Nephron progenitor cell (in vitro differentiated cells): Measurements from ENCODE around the gene TMCO1.
"Not testable (repeated sequence)": the region's sequence is repeated elsewhere in the genome, so short reads cannot be mapped to it uniquely, and the experiment has no call there.

Experiments
- DNase-seq: peaks from one replicate; pipeline ENCODE4 v3.0.0; 2021
- H3K27ac Mint-ChIP-seq: 2 replicates; pipeline ENCODE4 v1.8.0; 2021; ENCODE audit warnings: mild to moderate bottlenecking, moderate library complexity, mixed read lengths
- H3K27me3 Mint-ChIP-seq: 2 replicates; pipeline ENCODE4 v1.8.0; 2021; ENCODE audit warnings: mild to moderate bottlenecking, low read depth, mixed read lengths; ENCODE audit not compliant: poor library complexity
- H3K36me3 Mint-ChIP-seq: 2 replicates; pipeline ENCODE4 v1.8.0; 2021; ENCODE audit warnings: low read depth, mixed read lengths
- H3K4me1 Mint-ChIP-seq: 2 replicates; pipeline ENCODE4 v1.8.0; 2021; ENCODE audit warnings: mixed read lengths
- H3K4me3 Mint-ChIP-seq: 2 replicates; pipeline ENCODE4 v1.8.0; 2021; ENCODE audit warnings: mild to moderate bottlenecking, moderate library complexity, mixed read lengths
- H3K9me3 Mint-ChIP-seq: 2 replicates; pipeline ENCODE4 v1.8.0; 2021; ENCODE audit warnings: mild to moderate bottlenecking, moderate library complexity, mixed read lengths
- TF ChIP-seq, protein P1 (sequence below): fragments of 200-600 bp; sonication (generic); IDR thresholded peaks from 2 replicates; pipeline ENCODE4 v1.5.0; 2021; ENCODE audit warnings: antibody characterized with exemption

TMCO1 gene

DNA sequence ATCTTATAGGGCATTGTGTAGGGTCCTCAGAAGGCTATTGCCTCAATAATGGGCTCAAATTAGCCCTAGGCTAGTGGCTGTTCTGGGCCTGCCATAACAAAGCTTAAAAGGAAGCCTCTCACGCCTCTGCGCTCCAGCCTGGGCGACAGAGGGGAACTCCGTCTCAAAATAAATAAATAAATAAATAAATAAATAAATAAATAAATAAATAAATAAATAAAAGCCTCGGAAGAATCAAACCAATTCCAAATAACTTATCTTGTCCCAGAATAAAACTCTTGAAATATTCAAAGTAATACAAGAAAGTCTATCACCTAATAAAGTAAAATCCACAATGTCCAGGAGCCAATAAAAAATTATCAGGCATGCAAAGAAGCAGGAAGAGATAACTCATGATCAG lies 55.9 kb downstream of the TMCO1 start:
- H3K9me3 Mint-ChIP-seq: peaks cover 7% of the 10 kb centered on the region
- H3K36me3 Mint-ChIP-seq: no peaks in the 10 kb centered on the region
- peaks cover 25% of the 10 kb centered on the region for H3K27me3 Mint-ChIP-seq
- DNase-seq: no peak
- no peak overlapping the region for H3K27ac Mint-ChIP-seq
- H3K4me1 Mint-ChIP-seq: no peaks in the 10 kb centered on the region
- TF ChIP-seq, protein P1, sequence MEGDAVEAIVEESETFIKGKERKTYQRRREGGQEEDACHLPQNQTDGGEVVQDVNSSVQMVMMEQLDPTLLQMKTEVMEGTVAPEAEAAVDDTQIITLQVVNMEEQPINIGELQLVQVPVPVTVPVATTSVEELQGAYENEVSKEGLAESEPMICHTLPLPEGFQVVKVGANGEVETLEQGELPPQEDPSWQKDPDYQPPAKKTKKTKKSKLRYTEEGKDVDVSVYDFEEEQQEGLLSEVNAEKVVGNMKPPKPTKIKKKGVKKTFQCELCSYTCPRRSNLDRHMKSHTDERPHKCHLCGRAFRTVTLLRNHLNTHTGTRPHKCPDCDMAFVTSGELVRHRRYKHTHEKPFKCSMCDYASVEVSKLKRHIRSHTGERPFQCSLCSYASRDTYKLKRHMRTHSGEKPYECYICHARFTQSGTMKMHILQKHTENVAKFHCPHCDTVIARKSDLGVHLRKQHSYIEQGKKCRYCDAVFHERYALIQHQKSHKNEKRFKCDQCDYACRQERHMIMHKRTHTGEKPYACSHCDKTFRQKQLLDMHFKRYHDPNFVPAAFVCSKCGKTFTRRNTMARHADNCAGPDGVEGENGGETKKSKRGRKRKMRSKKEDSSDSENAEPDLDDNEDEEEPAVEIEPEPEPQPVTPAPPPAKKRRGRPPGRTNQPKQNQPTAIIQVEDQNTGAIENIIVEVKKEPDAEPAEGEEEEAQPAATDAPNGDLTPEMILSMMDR: no peak
- H3K4me3 Mint-ChIP-seq: no peak overlapping the region

DNA sequence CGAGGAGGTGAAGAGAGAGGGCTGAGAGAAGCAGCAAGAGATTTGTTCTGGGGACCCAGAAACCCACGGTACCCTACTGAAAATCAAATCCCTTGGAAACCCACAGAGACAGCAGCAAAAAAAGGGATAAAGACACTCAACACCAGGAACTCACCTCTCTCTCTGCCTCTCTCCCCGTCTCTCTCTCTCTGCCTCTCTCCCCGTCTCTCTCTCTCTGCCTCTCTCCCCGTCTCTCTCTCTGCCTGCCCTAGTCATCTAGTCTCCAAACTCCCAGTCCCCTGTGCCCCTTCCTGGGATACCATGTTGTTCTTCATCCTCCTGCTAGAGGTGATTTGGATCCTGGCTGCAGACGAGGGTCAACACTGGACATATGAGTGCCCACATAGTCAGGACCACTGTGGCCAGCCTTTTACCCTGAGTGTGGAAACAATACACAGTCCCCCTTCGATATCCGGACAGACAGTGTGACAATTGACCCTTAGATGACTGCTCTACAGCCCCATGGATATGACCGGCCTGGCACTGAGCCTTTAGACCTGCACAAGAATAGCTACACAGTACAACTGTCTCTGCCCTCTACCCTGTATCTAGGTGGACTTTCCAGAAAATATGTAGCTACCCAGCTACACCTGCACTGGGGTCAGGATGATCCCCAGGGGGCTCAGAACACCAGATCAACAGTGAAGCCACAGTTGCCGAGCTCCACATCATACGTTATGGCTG lies 60.5 kb downstream of the TMCO1 start:
- Mint-ChIP-seq H3K4me1 (no peaks in the 10 kb centered on the region), H3K36me3 (no peaks in the 10 kb centered on the region), H3K9me3 (peaks cover 4% of the 10 kb centered on the region), H3K27ac (no peak overlapping the region), H3K4me3 (no peak overlapping the region), H3K27me3 (peaks cover 34% of the 10 kb centered on the region)
- no peak for DNase-seq
- TF ChIP-seq, protein P1: no peak

DNA sequence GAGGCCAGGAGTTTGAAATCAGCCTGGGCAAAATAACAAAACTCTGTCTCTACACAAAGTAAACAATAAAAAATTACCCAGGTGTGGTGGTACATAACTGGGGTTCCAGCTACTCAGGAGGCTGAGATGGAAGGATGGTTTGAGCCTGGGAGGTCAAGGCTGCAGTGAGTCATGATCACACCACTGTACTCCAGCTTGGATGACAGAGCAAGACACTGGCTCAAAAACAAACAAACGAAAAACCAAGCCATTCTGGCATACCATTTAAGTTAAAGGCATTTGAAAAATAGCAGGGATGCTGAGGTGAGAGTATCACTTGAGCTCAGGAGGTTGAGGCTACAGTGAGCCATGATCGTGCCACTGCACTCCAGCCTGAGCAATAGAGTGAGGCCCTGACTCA lies 65.0 kb downstream of the TMCO1 start:
- TF ChIP-seq, protein P1: no peak

DNA sequence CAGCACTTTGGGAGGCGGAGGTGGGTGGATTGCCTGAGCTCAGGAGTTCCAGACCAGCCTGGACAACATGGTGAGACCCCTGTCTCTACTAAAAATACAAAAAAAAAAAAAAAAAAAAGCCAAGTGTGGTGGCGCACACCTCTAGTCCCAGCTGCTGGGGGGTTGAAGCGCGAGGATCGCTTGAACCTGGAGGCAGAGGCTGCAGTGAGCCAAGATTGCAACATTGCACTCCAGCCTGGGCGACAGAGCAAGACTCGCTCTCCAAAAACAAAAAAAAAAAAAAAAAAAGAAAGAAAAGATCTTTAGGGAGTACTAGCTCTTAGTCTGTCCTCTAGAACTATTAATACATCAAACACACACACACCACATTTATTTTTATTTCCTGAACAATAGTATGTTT lies 66.7 kb downstream of the TMCO1 start:
- H3K36me3 Mint-ChIP-seq, DNase-seq, H3K9me3 Mint-ChIP-seq, H3K27ac Mint-ChIP-seq, H3K4me3 Mint-ChIP-seq: not testable (repeated sequence)
- peaks cover 23% of the 10 kb centered on the region for H3K27me3 Mint-ChIP-seq
- H3K4me1 Mint-ChIP-seq: peaks cover 18% of the 10 kb centered on the region

More for the DNA sequence above, 65.0 kb downstream of the TMCO1 start:
- Mint-ChIP-seq H3K4me1 (peaks cover 3% of the 10 kb centered on the region), H3K27ac (no peak overlapping the region), H3K27me3 (peaks cover 25% of the 10 kb centered on the region), H3K4me3 (no peak overlapping the region), H3K36me3 (no peaks in the 10 kb centered on the region), H3K9me3 (no peaks in the 10 kb centered on the region)
- no peak for DNase-seq

DNA sequence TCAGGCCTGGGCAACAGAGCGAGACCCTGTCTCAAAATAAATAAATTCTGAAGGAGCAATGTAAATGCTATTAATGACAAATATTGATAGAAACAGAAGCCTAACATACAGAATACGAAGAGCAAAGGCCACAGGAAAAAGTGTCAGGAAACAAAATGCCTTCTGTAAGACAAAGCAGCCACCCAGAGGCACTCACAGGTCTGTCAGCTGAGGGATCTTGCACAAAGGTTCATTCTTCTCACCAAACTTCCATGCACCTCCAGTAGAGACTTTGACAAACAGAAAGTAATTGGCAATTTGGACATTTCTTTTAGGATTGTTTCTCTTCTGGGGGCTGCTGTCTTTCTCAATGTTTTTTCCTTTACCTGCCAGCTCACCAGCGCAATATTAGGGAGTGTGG lies 69.1 kb downstream of the TMCO1 start:
- Mint-ChIP-seq H3K36me3 (peaks cover 25% of the 10 kb centered on the region), H3K27ac (no peak overlapping the region)

DNA sequence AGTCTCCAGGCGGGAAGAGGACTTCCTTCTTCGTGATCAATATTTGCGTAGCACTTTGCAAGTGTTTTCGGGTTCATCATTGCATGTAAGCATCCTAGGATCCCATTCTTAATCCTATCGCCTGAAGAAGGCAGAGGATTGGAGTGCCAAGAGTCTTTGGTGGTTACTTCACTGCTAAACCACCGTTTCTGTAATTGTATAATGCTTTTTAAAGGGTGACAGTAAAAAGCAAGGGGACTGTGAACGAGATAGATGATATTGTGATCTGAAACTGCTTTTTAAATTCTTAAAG lies 70.0 kb downstream of the TMCO1 start:
- Mint-ChIP-seq H3K4me3 (peak overlapping the region; percentile 98), H3K27me3 (peaks cover 12% of the 10 kb centered on the region), H3K4me1 (peaks cover 25% of the 10 kb centered on the region), H3K36me3 (peaks cover 34% of the 10 kb centered on the region), H3K9me3 (peaks cover 12% of the 10 kb centered on the region), H3K27ac (peak overlapping the region; percentile 70)
- DNase-seq: no peak
- TF ChIP-seq, protein P1: no peak

More for the DNA sequence above, 69.1 kb downstream of the TMCO1 start:
- H3K9me3 Mint-ChIP-seq: peaks cover 3% of the 10 kb centered on the region
- H3K4me3 Mint-ChIP-seq: no peak overlapping the region
- no peak for DNase-seq
- TF ChIP-seq, protein P1: no peak
- H3K4me1 Mint-ChIP-seq: peaks cover 25% of the 10 kb centered on the region
- H3K27me3 Mint-ChIP-seq: peaks cover 12% of the 10 kb centered on the region
